ENCODE measurements around the gene AATF. TPM values are rescaled to one million over a fixed set of nuclear protein-coding genes. Genes with fewer than 3 reads are reported as not detected.

AATF gene
- total and polyA plus RNA-seq, 2 experiments from 2014 or later = 35.6 to 48.1 TPM

- Histone ChIP-seq H3K79me2 (ENCODE audit: insufficient read depth) (no peaks in the 10 kb centered on the region), H3K27ac (no peak overlapping the region), H3K4me2 (ENCODE audit: unreplicated experiment) (no peak overlapping the region), H3K4me1 (ENCODE audit: insufficient read depth) (no peaks in the 10 kb centered on the region), H3K27me3 (replicated peaks; ENCODE audit: insufficient read depth) (no peaks in the 10 kb centered on the region), H4K20me1 (ENCODE audit: insufficient read depth) (no peaks in the 10 kb centered on the region), H3F3A (ENCODE audit: insufficient read depth) (no peaks in the 10 kb centered on the region), H2AFZ (no peak overlapping the region), H3K9me2 (ENCODE audit: insufficient read depth) (no peaks in the 10 kb centered on the region), H3K9ac (no peak overlapping the region), H3K36me3 (ENCODE audit: low read depth) (no peaks in the 10 kb centered on the region), H3K4me3 (no peak overlapping the region), H3K9me3 (ENCODE audit: low read depth) (no peaks in the 10 kb centered on the region)
- 97 to 100% methylated on average over 3 of the region's 3 CpGs for WGBS, 2 experiments (ENCODE audit: low coverage in 1 of 2, low lambda C conversion rate in 2 of 2, missing lambda C conversion rate in 2 of 2)
- no peak for DNase-seq
- in situ Hi-C loops (cut with MboI) = no loop called here
- no peak for TF ChIP-seq EZH2phosphoT487 (IDR thresholded peaks at IDR 0.05; ENCODE audit: insufficient read depth, low read depth)
- TF ChIP-seq EZH2 (IDR thresholded peaks at IDR 0.05; ENCODE audit: insufficient read depth, poor library complexity, severe bottlenecking) = no peak
Observed at GRCh38 chr17:37086334-37086733, 137.6 kb downstream of the AATF start.

- Histone ChIP-seq H3K27me3 (replicated peaks; ENCODE audit: insufficient read depth) (no peaks in the 10 kb centered on the region), H3K4me2 (ENCODE audit: unreplicated experiment) (no peak overlapping the region), H3K4me1 (ENCODE audit: insufficient read depth) (no peaks in the 10 kb centered on the region), H3K36me3 (ENCODE audit: low read depth) (no peaks in the 10 kb centered on the region), H3K79me2 (ENCODE audit: insufficient read depth) (no peaks in the 10 kb centered on the region), H4K20me1 (ENCODE audit: insufficient read depth) (no peaks in the 10 kb centered on the region), H3K9me2 (ENCODE audit: insufficient read depth) (no peaks in the 10 kb centered on the region), H3K4me3 (no peak overlapping the region), H3K9ac (no peak overlapping the region), H3F3A (ENCODE audit: insufficient read depth) (no peaks in the 10 kb centered on the region), H3K9me3 (ENCODE audit: low read depth) (no peaks in the 10 kb centered on the region), H2AFZ (no peak overlapping the region), H3K27ac (no peak overlapping the region)
- in situ Hi-C loops (cut with MboI) = no loop called here
- TF ChIP-seq EZH2 (IDR thresholded peaks at IDR 0.05; ENCODE audit: insufficient read depth, poor library complexity, severe bottlenecking) (no peak), EZH2phosphoT487 (IDR thresholded peaks at IDR 0.05; ENCODE audit: insufficient read depth, low read depth) (no peak)
- DNase-seq = no peak
- WGBS, 2 experiments (ENCODE audit: low coverage in 1 of 2, low lambda C conversion rate in 2 of 2, missing lambda C conversion rate in 2 of 2) = 73 to 84% methylated on average over 3 of the region's 3 CpGs
Observed at GRCh38 chr17:37086948-37087347, 138.2 kb downstream of the AATF start.

DNA sequence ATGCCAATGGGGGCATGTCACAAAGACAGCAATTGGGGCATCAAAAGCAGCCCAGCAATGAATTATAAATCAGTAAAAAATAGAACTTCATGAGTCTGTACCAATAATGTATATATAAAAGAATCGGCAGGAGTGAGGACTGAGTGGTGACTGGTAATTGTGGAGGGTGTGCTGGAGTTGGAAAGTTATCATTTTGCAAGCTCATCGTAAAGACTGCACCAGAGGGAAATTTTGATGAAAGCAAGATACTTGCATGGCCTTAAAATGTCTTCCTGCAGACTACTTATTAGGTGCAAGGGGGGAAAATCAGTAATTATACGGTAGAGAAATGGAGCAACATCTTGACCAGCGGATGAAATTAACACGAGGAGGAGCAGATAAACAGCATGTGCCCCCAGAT is 138.9 kb downstream of the AATF start:
- no peaks in the 10 kb centered on the region for H4K20me1 ChIP-seq (ENCODE audit: insufficient read depth)
- in situ Hi-C loops (cut with MboI) = no loop called here
- H3K4me3 ChIP-seq = no peak overlapping the region
- no peaks in the 10 kb centered on the region for H3K9me2 ChIP-seq (ENCODE audit: insufficient read depth)
- H3K36me3 ChIP-seq (ENCODE audit: low read depth) = no peaks in the 10 kb centered on the region
- no peak overlapping the region for H3K27ac ChIP-seq
- no peak overlapping the region for H3K9ac ChIP-seq
- no peak overlapping the region for H2AFZ ChIP-seq
- no peaks in the 10 kb centered on the region for H3F3A ChIP-seq (ENCODE audit: insufficient read depth)
- no peak overlapping the region for H3K4me2 ChIP-seq (ENCODE audit: unreplicated experiment)
- TF ChIP-seq EZH2 (IDR thresholded peaks at IDR 0.05; ENCODE audit: insufficient read depth, poor library complexity, severe bottlenecking) (no peak), EZH2phosphoT487 (IDR thresholded peaks at IDR 0.05; ENCODE audit: insufficient read depth, low read depth) (no peak)
- H3K27me3 ChIP-seq (replicated peaks; ENCODE audit: insufficient read depth) = no peaks in the 10 kb centered on the region
- 69 to 81% methylated on average over 5 of the region's 5 CpGs for WGBS, 2 experiments (ENCODE audit: low coverage in 1 of 2, low lambda C conversion rate in 2 of 2, missing lambda C conversion rate in 2 of 2)
- no peaks in the 10 kb centered on the region for H3K79me2 ChIP-seq (ENCODE audit: insufficient read depth)
- no peaks in the 10 kb centered on the region for H3K4me1 ChIP-seq (ENCODE audit: insufficient read depth)
- no peak for DNase-seq
- no peaks in the 10 kb centered on the region for H3K9me3 ChIP-seq (ENCODE audit: low read depth)

DNA sequence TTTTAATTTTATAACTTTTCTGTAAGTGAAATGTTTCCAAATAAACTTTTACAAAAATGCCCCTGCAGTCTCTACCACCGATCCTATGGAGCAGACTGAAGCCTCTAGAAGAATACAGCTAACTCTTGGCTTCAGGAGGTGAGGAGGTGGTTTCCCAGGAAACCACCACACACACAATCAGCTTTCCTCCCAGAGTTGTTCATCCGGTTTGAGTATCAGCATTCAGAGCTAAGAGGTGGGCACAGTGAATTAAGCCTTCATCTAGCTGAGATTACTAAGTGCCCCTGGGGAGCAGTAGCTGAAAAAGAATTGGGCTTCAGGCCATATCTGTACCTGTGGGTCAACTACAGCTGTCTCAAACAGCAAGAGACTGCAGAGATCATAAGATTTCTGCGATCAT is 139.7 kb downstream of the AATF start:
- Histone ChIP-seq H3K4me2 (ENCODE audit: unreplicated experiment) (no peak overlapping the region), H3K27ac (no peak overlapping the region), H3K9me2 (ENCODE audit: insufficient read depth) (no peaks in the 10 kb centered on the region), H3K79me2 (ENCODE audit: insufficient read depth) (no peaks in the 10 kb centered on the region), H3F3A (ENCODE audit: insufficient read depth) (no peaks in the 10 kb centered on the region), H3K36me3 (ENCODE audit: low read depth) (no peaks in the 10 kb centered on the region), H3K4me3 (no peak overlapping the region), H2AFZ (no peak overlapping the region), H4K20me1 (ENCODE audit: insufficient read depth) (no peaks in the 10 kb centered on the region), H3K9ac (no peak overlapping the region), H3K9me3 (ENCODE audit: low read depth) (no peaks in the 10 kb centered on the region), H3K4me1 (ENCODE audit: insufficient read depth) (no peaks in the 10 kb centered on the region), H3K27me3 (replicated peaks; ENCODE audit: insufficient read depth) (no peaks in the 10 kb centered on the region)
- no peak for DNase-seq
- WGBS, 2 experiments (ENCODE audit: low coverage in 1 of 2, low lambda C conversion rate in 2 of 2, missing lambda C conversion rate in 2 of 2) = 70 to 78% methylated on average over 3 of the region's 3 CpGs
- TF ChIP-seq EZH2phosphoT487 (IDR thresholded peaks at IDR 0.05; ENCODE audit: insufficient read depth, low read depth) = no peak
- TF ChIP-seq EZH2 (IDR thresholded peaks at IDR 0.05; ENCODE audit: insufficient read depth, poor library complexity, severe bottlenecking) = no peak
- in situ Hi-C loops (cut with MboI) = no loop called here

DNA sequence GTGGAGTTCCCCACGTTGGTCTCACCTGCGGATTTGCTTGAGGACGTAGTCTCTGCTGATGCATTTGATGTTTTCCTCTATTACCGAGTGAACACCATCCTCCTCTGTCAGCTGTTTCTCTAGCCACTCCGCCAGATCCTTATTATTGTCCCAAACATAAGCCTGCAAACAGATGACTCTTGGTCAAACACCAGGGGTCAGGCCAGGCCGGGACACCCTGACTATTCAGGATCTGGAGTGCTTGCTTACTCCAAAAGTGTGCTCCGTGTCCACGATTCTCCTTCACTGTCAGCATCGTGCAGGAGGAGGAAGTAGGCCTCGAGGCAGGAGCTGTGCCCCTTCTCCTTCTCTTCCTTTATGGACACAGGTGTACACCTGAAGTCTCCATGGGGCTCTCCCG is 140.2 kb downstream of the AATF start:
- H3K79me2 ChIP-seq (ENCODE audit: insufficient read depth) = no peaks in the 10 kb centered on the region
- H3F3A ChIP-seq (ENCODE audit: insufficient read depth) = no peaks in the 10 kb centered on the region
- no peak overlapping the region for H3K9ac ChIP-seq
- H3K4me3 ChIP-seq = no peak overlapping the region
- H3K9me2 ChIP-seq (ENCODE audit: insufficient read depth) = no peaks in the 10 kb centered on the region
- H2AFZ ChIP-seq = no peak overlapping the region
- H3K27me3 ChIP-seq (replicated peaks; ENCODE audit: insufficient read depth) = no peaks in the 10 kb centered on the region
- no peak overlapping the region for H3K4me2 ChIP-seq (ENCODE audit: unreplicated experiment)
- no peak for DNase-seq
- no peaks in the 10 kb centered on the region; the same call in 1 of the 2 replicates for H3K36me3 ChIP-seq (ENCODE audit: low read depth)
- TF ChIP-seq EZH2phosphoT487 (IDR thresholded peaks at IDR 0.05; ENCODE audit: insufficient read depth, low read depth) (no peak), EZH2 (IDR thresholded peaks at IDR 0.05; ENCODE audit: insufficient read depth, poor library complexity, severe bottlenecking) (no peak)
- WGBS, 2 experiments (ENCODE audit: low coverage in 1 of 2, low lambda C conversion rate in 2 of 2, missing lambda C conversion rate in 2 of 2) = 77 to 79% methylated on average over 11 of the region's 11 CpGs
- no peaks in the 10 kb centered on the region for H4K20me1 ChIP-seq (ENCODE audit: insufficient read depth)
- H3K27ac ChIP-seq = no peak overlapping the region
- in situ Hi-C loops (cut with MboI) = no loop called here
- no peaks in the 10 kb centered on the region for H3K4me1 ChIP-seq (ENCODE audit: insufficient read depth)
- H3K9me3 ChIP-seq (ENCODE audit: low read depth) = no peaks in the 10 kb centered on the region
